IPS DF 6.9 (cell line): ENCODE results near the gene INPP4A.

Experiments
- DNase-seq: peaks from one replicate; pipeline ENCODE4 v3.0.0-alpha.2; 2013; ENCODE audit warnings: low read depth, low spot score
- H3K27ac ChIP-seq: one replicate; pipeline ENCODE4 v1.5.1; 2013; ENCODE audit warnings: low read length, control low read depth
- H3K27me3 ChIP-seq: 2 replicates; pipeline ENCODE4 v1.6.1; 2013; ENCODE audit warnings: mild to moderate bottlenecking, low read length; ENCODE audit not compliant: control insufficient read depth, insufficient read depth
- H3K36me3 ChIP-seq: 2 replicates; pipeline ENCODE4 v1.6.1; 2013; ENCODE audit warnings: low read length; ENCODE audit not compliant: control insufficient read depth, insufficient read depth
- H3K4me1 ChIP-seq: 2 replicates; pipeline ENCODE4 v1.6.1; 2013; ENCODE audit warnings: low read length; ENCODE audit not compliant: control insufficient read depth, insufficient read depth
- H3K4me3 ChIP-seq: 2 replicates; pipeline ENCODE4 v1.5.1; 2013; ENCODE audit warnings: mild to moderate bottlenecking, low read length
- H3K9me3 ChIP-seq: 2 replicates; pipeline ENCODE4 v1.6.1; 2013; ENCODE audit warnings: low read length, inconsistent platforms; ENCODE audit not compliant: control insufficient read depth, insufficient read depth
- WGBS: extraction: QIAGEN DNeasy Blood & Tissue Kit; methylation state at CpG from one replicate; pipeline ENCODE4 v1.1.7; 2013; ENCODE audit warnings: mixed read lengths, missing lambda C conversion rate; ENCODE audit not compliant: insufficient read length, insufficient coverage; 5-methylcytosine and 5-hydroxymethylcytosine counted together

Gene INPP4A

DNA sequence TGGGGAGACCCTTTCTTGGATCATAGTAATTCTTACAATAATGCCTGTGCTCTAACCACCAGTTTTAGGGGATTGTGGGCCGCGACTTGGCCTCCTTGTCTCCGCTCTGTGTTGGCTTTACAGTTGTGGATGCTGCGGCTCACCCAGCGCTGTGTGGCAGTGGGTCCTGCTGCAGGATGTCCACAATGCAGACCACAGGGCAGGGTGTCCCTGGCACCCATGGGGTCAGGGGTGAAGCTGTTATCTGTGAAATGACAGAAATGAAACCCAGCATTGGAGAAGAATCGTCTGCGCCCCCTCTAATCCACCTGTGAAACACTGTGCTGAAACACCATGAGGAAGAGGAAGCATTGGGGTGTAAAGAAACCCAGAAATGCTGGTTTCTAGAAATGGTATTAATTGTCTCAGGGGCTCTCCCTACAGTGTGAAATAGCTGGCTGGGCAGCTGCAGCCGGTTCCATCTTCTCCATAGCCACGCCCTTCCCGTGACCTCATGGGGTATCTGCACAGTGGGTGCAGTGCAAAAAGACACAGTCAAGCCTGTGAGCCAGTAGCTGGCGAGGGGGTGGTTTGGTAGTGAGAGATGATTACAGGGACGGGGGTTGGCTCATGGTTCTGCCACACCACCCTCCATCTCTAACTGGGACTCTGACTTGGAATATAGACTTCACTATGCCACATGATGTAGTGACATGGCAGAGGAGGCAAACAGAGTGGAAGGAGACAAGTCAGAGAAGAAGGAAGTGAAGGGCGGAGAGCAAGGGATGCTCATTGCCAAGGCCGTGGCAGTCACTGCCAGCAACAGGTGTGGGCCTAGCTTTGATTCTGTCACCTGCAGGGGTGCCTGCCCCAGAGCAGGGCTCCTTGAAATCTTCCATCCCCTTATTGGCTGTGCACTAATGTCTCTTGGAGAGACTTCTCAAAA lies 16.2 kb downstream of the INPP4A start:
- no peak overlapping the region for H3K4me3 ChIP-seq
- H3K27me3 ChIP-seq = no peaks in the 10 kb centered on the region
- no peaks in the 10 kb centered on the region for H3K9me3 ChIP-seq
- WGBS = no CpG with 5 or more reads among the region's 14 CpGs
- no peaks in the 10 kb centered on the region for H3K36me3 ChIP-seq
- H3K4me1 ChIP-seq = peaks cover 10% of the 10 kb centered on the region
- H3K27ac ChIP-seq = no peak overlapping the region
- no peak for DNase-seq

GRCh38 chr2:98461498-98462049 lies 16.9 kb downstream of the INPP4A start:
- no peaks in the 10 kb centered on the region for H3K9me3 ChIP-seq
- no peaks in the 10 kb centered on the region for H3K27me3 ChIP-seq
- no peak overlapping the region for H3K4me3 ChIP-seq
- H3K4me1 ChIP-seq = peaks cover 10% of the 10 kb centered on the region
- DNase-seq = no peak
- no peak overlapping the region for H3K27ac ChIP-seq
- no peaks in the 10 kb centered on the region for H3K36me3 ChIP-seq
- WGBS = no CpG with 5 or more reads among the region's 6 CpGs

- Histone ChIP-seq H3K4me3 (no peak overlapping the region), H3K36me3 (no peaks in the 10 kb centered on the region), H3K27me3 (no peaks in the 10 kb centered on the region), H3K4me1 (peaks cover 10% of the 10 kb centered on the region), H3K27ac (no peak overlapping the region), H3K9me3 (no peaks in the 10 kb centered on the region)
- WGBS = no CpG with 5 or more reads among the region's 11 CpGs
- DNase-seq = no peak
Observed at GRCh38 chr2:98463081-98463481, 18.4 kb downstream of the INPP4A start.

DNA sequence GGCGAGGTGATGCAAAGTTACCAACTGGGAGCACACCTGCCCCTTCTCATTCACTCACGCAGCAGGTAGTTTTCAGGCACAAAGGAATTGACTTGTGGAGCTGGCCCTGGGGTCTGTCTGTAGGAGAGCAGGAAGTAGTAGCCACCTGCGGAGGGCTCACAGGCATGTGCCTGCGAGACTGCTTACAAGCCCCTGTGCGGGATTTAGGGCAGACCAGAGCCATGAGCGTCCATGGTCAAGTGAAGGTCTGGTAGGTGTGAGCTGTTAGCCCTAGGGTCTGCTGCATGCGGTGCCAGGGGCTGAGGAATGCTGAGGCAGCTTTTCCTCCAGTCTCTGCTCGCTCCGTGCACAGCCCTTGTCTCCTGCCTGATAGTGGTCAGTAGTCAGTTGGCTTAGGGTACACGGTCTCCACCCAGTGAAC lies 18.9 kb downstream of the INPP4A start:
- no CpG with 5 or more reads among the region's 10 CpGs for WGBS
- DNase-seq = no peak
- Histone ChIP-seq H3K9me3 (no peaks in the 10 kb centered on the region), H3K4me1 (peaks cover 10% of the 10 kb centered on the region), H3K27me3 (no peaks in the 10 kb centered on the region), H3K27ac (no peak overlapping the region), H3K36me3 (no peaks in the 10 kb centered on the region), H3K4me3 (no peak overlapping the region)

DNA sequence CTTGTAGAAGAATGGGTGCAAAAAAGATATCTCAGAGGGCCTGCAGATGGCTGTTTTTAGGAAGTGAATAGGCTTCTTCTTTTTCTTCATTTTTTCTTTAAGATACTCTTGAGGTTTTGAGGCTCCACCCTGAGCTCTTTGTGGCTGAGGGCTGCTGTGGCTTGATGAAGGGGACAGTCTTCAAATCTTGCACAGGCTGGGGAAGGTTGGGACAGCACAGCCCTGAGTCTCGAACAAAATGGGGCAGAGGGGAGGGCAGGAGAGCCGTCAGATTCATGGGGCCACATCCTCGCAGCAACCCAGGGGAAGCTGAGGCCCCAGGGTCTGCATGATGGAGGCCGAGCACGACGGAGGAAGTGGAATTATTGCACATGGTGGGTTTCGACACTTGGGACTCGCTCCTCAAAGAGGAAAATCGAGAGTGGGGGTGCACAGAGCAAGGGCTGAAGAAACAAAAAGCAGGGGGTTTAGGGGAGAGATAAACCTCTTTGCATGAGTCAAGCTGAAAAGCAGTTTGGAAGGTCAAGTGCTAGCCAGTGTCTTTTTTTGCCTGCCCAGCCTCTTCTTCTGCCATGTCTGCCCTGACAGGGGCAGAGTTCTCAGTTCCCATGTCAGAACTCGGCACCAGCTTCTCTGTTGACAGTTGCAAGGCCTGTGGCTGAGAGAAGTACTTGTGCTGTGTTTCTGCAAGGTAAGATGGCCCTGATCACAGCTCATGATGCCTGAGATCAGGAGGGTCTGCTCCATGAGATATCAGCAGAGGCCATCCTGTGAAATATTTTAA lies 19.5 kb downstream of the INPP4A start:
- peaks cover 11% of the 10 kb centered on the region for H3K4me1 ChIP-seq
- H3K4me3 ChIP-seq = no peak overlapping the region
- no peaks in the 10 kb centered on the region for H3K36me3 ChIP-seq
- H3K9me3 ChIP-seq = no peaks in the 10 kb centered on the region
- H3K27me3 ChIP-seq = no peaks in the 10 kb centered on the region
- no CpG with 5 or more reads among the region's 10 CpGs for WGBS
- H3K27ac ChIP-seq = no peak overlapping the region
- no peak for DNase-seq

- no peaks in the 10 kb centered on the region for H3K27me3 ChIP-seq
- no peaks in the 10 kb centered on the region for H3K9me3 ChIP-seq
- peaks cover 11% of the 10 kb centered on the region for H3K4me1 ChIP-seq
- H3K36me3 ChIP-seq = no peaks in the 10 kb centered on the region; the same call in 1 of the 2 replicates
- H3K4me3 ChIP-seq = no peak overlapping the region
- no peak for DNase-seq
- no CpG with 5 or more reads among the region's 12 CpGs for WGBS
- H3K27ac ChIP-seq = no peak overlapping the region
Observed at GRCh38 chr2:98464772-98465310, 20.2 kb downstream of the INPP4A start.

DNA sequence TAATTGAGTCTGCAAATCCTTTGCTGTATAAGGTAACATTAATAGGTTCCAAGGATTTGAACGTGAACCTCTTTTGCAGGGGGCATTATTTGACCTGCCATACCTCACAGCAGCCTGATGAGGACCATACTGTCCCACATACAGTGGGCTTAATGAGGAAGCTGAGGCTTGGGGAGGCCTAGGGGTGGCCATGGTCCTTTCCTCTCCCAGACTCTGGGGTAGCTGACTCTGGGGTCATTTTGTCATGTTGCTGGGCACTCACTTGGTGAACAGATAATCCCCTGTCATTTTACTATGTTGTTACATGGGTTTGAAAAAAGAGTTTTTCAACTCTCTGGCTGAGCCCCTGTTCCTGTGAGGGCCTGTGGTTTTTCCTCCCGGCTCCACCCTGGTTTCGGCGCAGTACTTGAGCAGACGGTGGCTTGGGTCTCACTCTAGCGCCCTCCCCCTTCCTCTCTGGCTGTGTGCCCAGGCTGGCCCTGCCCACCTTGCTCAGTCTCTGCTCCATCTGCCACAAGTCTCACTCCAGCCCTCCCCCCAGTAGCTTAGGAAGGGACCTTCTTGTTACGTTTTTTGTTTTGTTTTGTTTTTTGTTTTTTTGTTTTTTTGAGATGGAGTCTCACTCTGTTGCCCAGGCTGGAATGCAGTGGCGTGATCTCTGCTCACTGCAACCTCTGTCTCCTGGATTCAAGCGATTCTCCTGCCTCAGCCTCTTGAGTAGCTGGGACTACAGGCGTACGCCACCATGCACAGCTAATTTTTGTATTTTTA lies 21.0 kb downstream of the INPP4A start:
- no peak overlapping the region for H3K27ac ChIP-seq
- no peaks in the 10 kb centered on the region for H3K9me3 ChIP-seq
- H3K36me3 ChIP-seq = peaks cover 3% of the 10 kb centered on the region; the same call in 1 of the 2 replicates
- no peaks in the 10 kb centered on the region for H3K27me3 ChIP-seq
- no peak for DNase-seq
- no peak overlapping the region for H3K4me3 ChIP-seq
- H3K4me1 ChIP-seq = peaks cover 11% of the 10 kb centered on the region
- no CpG with 5 or more reads among the region's 11 CpGs for WGBS

- peaks cover 3% of the 10 kb centered on the region; the same call in 1 of the 2 replicates for H3K36me3 ChIP-seq
- peaks cover 11% of the 10 kb centered on the region for H3K4me1 ChIP-seq
- no peak overlapping the region for H3K27ac ChIP-seq
- no peak overlapping the region for H3K4me3 ChIP-seq
- WGBS = no CpG with 5 or more reads among the region's 11 CpGs
- no peaks in the 10 kb centered on the region for H3K27me3 ChIP-seq
- H3K9me3 ChIP-seq = no peaks in the 10 kb centered on the region
- no peak for DNase-seq
Observed at GRCh38 chr2:98467082-98467536, 22.5 kb downstream of the INPP4A start.

- peaks cover 3% of the 10 kb centered on the region; the same call in 1 of the 2 replicates for H3K36me3 ChIP-seq
- no peak overlapping the region for H3K4me3 ChIP-seq
- no peaks in the 10 kb centered on the region for H3K27me3 ChIP-seq
- H3K4me1 ChIP-seq = peaks cover 11% of the 10 kb centered on the region
- no peak for DNase-seq
- no peak overlapping the region for H3K27ac ChIP-seq
- no CpG with 5 or more reads among the region's 3 CpGs for WGBS
- no peaks in the 10 kb centered on the region for H3K9me3 ChIP-seq
Observed at GRCh38 chr2:98467652-98468051, 23.0 kb downstream of the INPP4A start.
